ENCODE results near the gene ARL15. TPM values are rescaled to one million over a fixed set of nuclear protein-coding genes. Genes with fewer than 3 reads are reported as not detected.

Gene ARL15
- total RNA-seq, 4 donors from 2014 or later, result 36.2 to 338 (median 69.0) TPM

- Histone ChIP-seq H3K4me3 (no peak overlapping the region), H3K27me3 (no peaks in the 10 kb centered on the region), H3K4me1 (no peaks in the 10 kb centered on the region), H3K36me3 (no peaks in the 10 kb centered on the region), H3K9me3 (no peaks in the 10 kb centered on the region), H3K27ac (no peak overlapping the region)
- DNase-seq, result no peak
- no peak for TF ChIP-seq POLR2A (IDR thresholded peaks at IDR 0.05)
- no peak for TF ChIP-seq CTCF (IDR thresholded peaks at IDR 0.05)
- intact Hi-C loops (cut with DNase I; ENCODE audit: low total_unique reads), result no loop called here
Measured at GRCh38 chr5:53884844-53885243, 425.5 kb downstream of the ARL15 start.

DNA sequence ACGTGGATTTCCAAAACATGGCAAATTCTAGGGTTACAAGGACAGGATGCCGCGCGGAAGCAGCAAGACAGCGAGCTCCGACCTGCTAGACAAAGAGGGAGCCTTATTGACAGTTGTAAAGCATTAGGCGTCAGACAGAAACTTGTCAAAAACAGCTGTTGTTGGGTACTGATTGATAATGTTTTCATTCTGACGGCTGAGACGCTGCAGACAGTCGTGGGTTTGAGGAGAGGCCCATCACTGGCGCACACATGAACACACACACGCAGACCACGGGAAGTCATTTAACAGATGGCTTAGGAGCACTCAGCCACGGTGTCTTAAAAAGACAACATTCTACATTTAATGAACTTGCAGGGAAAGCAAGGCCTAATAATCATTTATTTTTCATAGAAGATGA lies 426.0 kb downstream of the ARL15 start:
- Histone ChIP-seq H3K9me3 (no peaks in the 10 kb centered on the region), H3K4me3 (no peak overlapping the region), H3K36me3 (no peaks in the 10 kb centered on the region), H3K4me1 (no peaks in the 10 kb centered on the region), H3K27me3 (no peaks in the 10 kb centered on the region), H3K27ac (no peak overlapping the region)
- TF ChIP-seq CTCF (IDR thresholded peaks at IDR 0.05), result no peak
- TF ChIP-seq POLR2A (IDR thresholded peaks at IDR 0.05), result no peak
- DNase-seq, result no peak
- intact Hi-C loops (cut with DNase I; ENCODE audit: low total_unique reads), result no loop called here

DNA sequence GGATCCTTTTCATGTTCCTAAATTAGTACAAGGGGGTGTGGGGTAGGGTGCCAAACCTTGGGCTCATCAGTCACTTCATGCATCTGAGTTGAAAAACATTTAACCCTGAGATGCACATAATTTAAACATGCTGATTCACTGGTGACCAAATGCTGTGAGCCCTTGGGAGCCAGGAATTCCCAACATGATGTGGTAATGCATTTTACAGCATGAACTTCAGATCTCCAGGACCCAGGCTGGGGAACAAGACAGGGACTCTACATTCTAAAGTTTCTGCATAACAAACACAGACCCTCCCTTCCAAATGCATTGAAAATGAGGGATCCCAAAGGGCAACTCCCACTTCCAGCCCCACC lies 427.7 kb downstream of the ARL15 start:
- Histone ChIP-seq H3K27ac (no peak overlapping the region), H3K9me3 (no peaks in the 10 kb centered on the region), H3K4me1 (no peaks in the 10 kb centered on the region), H3K27me3 (no peaks in the 10 kb centered on the region), H3K4me3 (no peak overlapping the region), H3K36me3 (no peaks in the 10 kb centered on the region)
- no peak for TF ChIP-seq POLR2A (IDR thresholded peaks at IDR 0.05)
- DNase-seq, result no peak
- intact Hi-C loops (cut with DNase I; ENCODE audit: low total_unique reads), result no loop called here

DNA sequence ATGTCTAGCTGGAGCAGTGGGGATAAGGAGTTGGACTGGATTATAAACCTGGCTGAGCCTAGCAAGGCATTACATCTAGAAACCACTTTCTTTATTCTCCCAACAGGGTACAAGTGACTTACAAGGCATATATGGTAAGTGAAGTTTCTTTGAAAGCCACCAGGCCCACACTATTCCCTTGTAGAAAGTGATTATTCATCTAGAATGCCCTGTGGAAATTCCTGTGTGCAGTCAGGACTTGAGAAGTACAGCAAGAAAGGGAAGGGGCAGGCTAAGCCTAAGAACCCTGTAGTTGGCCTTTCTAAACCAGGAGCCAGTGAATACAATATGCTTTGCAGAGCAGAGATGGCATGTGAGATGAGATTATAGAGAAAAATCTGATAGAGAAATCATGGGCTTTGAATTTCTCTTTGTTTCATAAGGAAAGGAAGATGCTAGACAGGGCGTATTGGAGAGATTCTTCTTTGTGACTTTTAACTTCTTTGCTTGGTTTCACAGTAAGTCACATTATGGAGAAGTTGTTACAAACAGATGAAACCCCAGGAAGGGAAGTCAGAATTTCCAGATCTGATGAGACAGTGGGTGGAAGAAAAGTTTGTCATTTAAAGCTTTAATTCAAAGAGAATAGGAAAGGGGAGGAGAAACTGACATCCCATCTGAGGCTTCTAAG lies 428.2 kb downstream of the ARL15 start:
- H3K27ac ChIP-seq, result no peak overlapping the region
- DNase-seq, result no peak
- no peak for TF ChIP-seq CTCF (IDR thresholded peaks at IDR 0.05)
- no peak for TF ChIP-seq POLR2A (IDR thresholded peaks at IDR 0.05)
- no peaks in the 10 kb centered on the region for H3K4me1 ChIP-seq
- no peaks in the 10 kb centered on the region for H3K27me3 ChIP-seq
- intact Hi-C loops (cut with DNase I; ENCODE audit: low total_unique reads), result no loop called here
- H3K36me3 ChIP-seq, result no peaks in the 10 kb centered on the region
- H3K9me3 ChIP-seq, result no peaks in the 10 kb centered on the region
- H3K4me3 ChIP-seq, result no peak overlapping the region

DNA sequence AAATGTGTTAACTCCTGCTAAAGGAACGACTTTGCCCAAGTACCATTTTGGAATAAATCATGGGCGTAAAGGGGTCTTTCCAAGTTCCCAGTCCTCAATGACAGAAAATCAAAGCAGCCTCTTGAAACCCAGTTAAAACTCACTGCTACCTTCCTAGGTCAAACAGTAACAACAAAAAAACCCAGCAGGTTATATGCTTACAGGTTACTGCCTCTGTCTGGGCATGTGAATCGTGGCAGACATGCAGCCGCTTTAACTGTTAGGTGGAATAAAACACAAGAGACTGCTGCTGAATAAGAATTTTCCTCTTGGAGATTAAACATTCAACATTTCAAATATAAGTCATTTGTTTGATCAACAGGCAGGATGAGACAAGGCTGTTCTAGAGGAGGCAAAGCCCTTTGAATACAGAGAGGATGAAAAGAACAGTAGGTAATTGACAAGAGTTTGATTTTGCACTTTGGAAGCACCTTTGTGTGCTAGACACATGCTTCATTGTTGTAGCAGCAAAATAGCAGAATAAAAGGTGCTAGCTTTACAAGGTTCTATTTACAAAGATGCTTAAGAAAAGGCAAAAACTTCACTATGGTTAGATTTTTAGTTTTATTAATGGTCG lies 430.6 kb downstream of the ARL15 start:
- no peak overlapping the region for H3K4me3 ChIP-seq
- H3K36me3 ChIP-seq, result no peaks in the 10 kb centered on the region
- intact Hi-C loops (cut with DNase I; ENCODE audit: low total_unique reads), result no loop called here
- DNase-seq, result no peak
- H3K27ac ChIP-seq, result no peak overlapping the region
- no peak for TF ChIP-seq CTCF (IDR thresholded peaks at IDR 0.05)
- no peaks in the 10 kb centered on the region for H3K27me3 ChIP-seq
- H3K4me1 ChIP-seq, result no peaks in the 10 kb centered on the region
- no peaks in the 10 kb centered on the region for H3K9me3 ChIP-seq
